HepG2 (cell line): ENCODE measurements around the gene MSI2. TPM values are rescaled to one million over a fixed set of nuclear protein-coding genes. Genes with fewer than 3 reads are reported as not detected.

ENCODE experiments used
- ATAC-seq: fragments of 200-7000 bp; cut with Tn5 transposase; 3 replicates; pipeline ENCODE4 v1.9.1; 2020; ENCODE audit warnings: mild to moderate bottlenecking, moderate library complexity
- BruUV-seq: library from RNA; stranded (reverse); fragments of 400-500 nt; replicated peaks from 2 replicates; lab custom pipeline; 2021; lab: Mats Ljungman, UMichigan
- CTCF ChIA-PET: fragments of 300-600 bp; formaldehyde crosslinking; extraction: SDS; loops from one replicate; lab custom pipeline; 2021; ENCODE audit warnings: low total read pairs, inconsistent platforms, low intra/inter-chr PET ratio; lab: Yijun Ruan, JAX
- POLR2A ChIA-PET: fragments of 350-600 bp; sonication (Branson Sonifier 250); formaldehyde crosslinking; loops from one replicate; lab custom pipeline; 2020; ENCODE audit warnings: antibody characterized with exemption, inconsistent platforms; lab: Yijun Ruan, JAX
- DNase-seq: peaks from one replicate; pipeline ENCODE4 v3.0.0-alpha.2; 2015; ENCODE audit warnings: low spot score
- FAIRE-seq: peaks from 3 replicates; lab custom pipeline; 2011; peaks lifted over from hg19 to GRCh38; lab: Jason Lieb, UNC
- H2AFZ ChIP-seq: one replicate; pipeline ENCODE4 v1.6.1; 2011; ENCODE audit warnings: low read length, inconsistent platforms
- H3K27ac ChIP-seq: fragments of 300-600 bp; 3 replicates; pipeline ENCODE4 v1.8.0; 2011; ENCODE audit warnings: mixed run types, mild to moderate bottlenecking, mixed read lengths, low read length, inconsistent platforms; ENCODE audit not compliant: insufficient read depth; ENCODE audit errors: extremely low read length
- H3K27me3 ChIP-seq, 2 experiments: fragments of 200-600 bp in 1 of 2; 2 replicates in 1 of 2; 3 replicates in 1 of 2; pipeline versions ENCODE4 v1.6.0 to v1.8.0; 2011; ENCODE audit warnings: low read length in 2 of 2, mild to moderate bottlenecking in 2 of 2, moderate library complexity in 2 of 2, inconsistent platforms in 1 of 2; ENCODE audit not compliant: insufficient read depth in 2 of 2, control insufficient read depth in 1 of 2
- H3K36me3 ChIP-seq, 2 experiments: fragments of 200-600 bp in 1 of 2; replicated peaks in 1 of 2; 2 replicates in 1 of 2; 3 replicates in 1 of 2; pipeline versions ENCODE4 v1.5.1 to v1.8.0; 2011; ENCODE audit warnings: low read length in 2 of 2, inconsistent platforms in 1 of 2; ENCODE audit not compliant: insufficient read depth in 2 of 2, control insufficient read depth in 1 of 2
- H3K4me1 ChIP-seq: 2 replicates; pipeline ENCODE4 v1.5.1; 2012; ENCODE audit warnings: low read length, inconsistent platforms; ENCODE audit not compliant: insufficient read depth
- H3K4me2 ChIP-seq: 2 replicates; pipeline ENCODE4 v1.6.0; 2011; ENCODE audit warnings: low read depth, low read length, inconsistent platforms
- H3K4me3 ChIP-seq, 3 experiments: fragments of 200-600 bp in 1 of 3; sonication (generic), shearing (Covaris generic) in 1 of 3; replicated peaks in 1 of 3; 2 replicates each; pipeline ENCODE4 v1.5.1; 2011 to 2016; ENCODE audit warnings: low read length in 3 of 3, inconsistent platforms in 2 of 3, low read depth in 2 of 3, mild to moderate bottlenecking in 2 of 3, control low read depth in 1 of 3, mixed read lengths in 1 of 3; ENCODE audit not compliant: insufficient read depth in 1 of 3
- H3K79me2 ChIP-seq: one replicate; pipeline ENCODE4 v1.6.1; 2011; ENCODE audit warnings: low read length, inconsistent platforms; ENCODE audit not compliant: insufficient read depth
- H3K9ac ChIP-seq: 2 replicates; pipeline ENCODE4 v1.6.0; 2011; ENCODE audit warnings: mild to moderate bottlenecking, low read depth, low read length, inconsistent platforms; ENCODE audit not compliant: insufficient read depth
- H3K9me3 ChIP-seq: 2 replicates; pipeline ENCODE4 v1.5.1; 2012; ENCODE audit warnings: mild to moderate bottlenecking, low read length
- H4K20me1 ChIP-seq: 2 replicates; pipeline ENCODE4 v1.6.0; 2011; ENCODE audit warnings: inconsistent platforms, mild to moderate bottlenecking, low read length, moderate library complexity; ENCODE audit not compliant: insufficient read depth
- ARID4A ChIP-seq: sonication (generic); formaldehyde crosslinking; IDR thresholded peaks from 2 replicates; pipeline ENCODE4 v1.5.0; 2020; ENCODE audit warnings: mild to moderate bottlenecking, missing genetic modification reagents, borderline replicate concordance
- CCDC6 ChIP-seq: sonication (generic); formaldehyde crosslinking; IDR thresholded peaks from 2 replicates; pipeline ENCODE4 v1.8.1; 2022; ENCODE audit warnings: mild to moderate bottlenecking, missing genetic modification reagents, moderate library complexity
- EHMT2 ChIP-seq: fragments of 200-600 bp; sonication (generic); IDR thresholded peaks from 2 replicates; pipeline ENCODE4 v1.7.0; 2017; ENCODE audit warnings: antibody characterized with exemption, low read depth, low read length, borderline replicate concordance
- EP300 ChIP-seq, 3 experiments: sonication (generic) in 1 of 3; formaldehyde crosslinking in 1 of 3; IDR thresholded peaks; 2 replicates each; pipeline versions ENCODE4 v1.5.1 to v1.6.1; 2011 to 2020; ENCODE audit warnings: low read depth in 2 of 3, low read length in 2 of 3, borderline replicate concordance in 1 of 3, improper control_type of control experiment in 1 of 3, mild to moderate bottlenecking in 1 of 3, missing genetic modification reagents in 1 of 3, moderate library complexity in 1 of 3
- FOSL2 ChIP-seq: sonication (generic); formaldehyde crosslinking; IDR thresholded peaks from 2 replicates; pipeline ENCODE4 v1.4.0; 2020; ENCODE audit warnings: missing genetic modification reagents
- FOXO1 ChIP-seq: sonication (generic); formaldehyde crosslinking; IDR thresholded peaks from 2 replicates; pipeline ENCODE4 v1.4.0; 2020; ENCODE audit warnings: missing genetic modification reagents
- MAZ ChIP-seq, 2 experiments: sonication (generic) in 1 of 2; formaldehyde crosslinking in 1 of 2; IDR thresholded peaks; 2 replicates each; pipeline versions ENCODE4 v1.5.0 to v1.6.1; 2012 to 2020; ENCODE audit warnings: low read depth in 2 of 2, mild to moderate bottlenecking in 2 of 2, borderline replicate concordance in 1 of 2, improper control_type of control experiment in 1 of 2, low read length in 1 of 2, missing genetic modification reagents in 1 of 2, moderate library complexity in 1 of 2
- NFE2L2 ChIP-seq: fragments of 150-350 bp; IDR thresholded peaks from 2 replicates; pipeline ENCODE4 v1.6.1; 2014; ENCODE audit warnings: low read length
- NFKBIZ ChIP-seq: IDR thresholded peaks from 2 replicates; pipeline ENCODE4 v1.6.1; 2018; ENCODE audit warnings: missing genetic modification reagents, missing compliant biosample characterization
- PHF20 ChIP-seq: sonication (generic); formaldehyde crosslinking; IDR thresholded peaks from 2 replicates; pipeline ENCODE4 v1.5.0; 2020; ENCODE audit warnings: mild to moderate bottlenecking, missing genetic modification reagents
- RARA ChIP-seq: IDR thresholded peaks from 2 replicates; pipeline ENCODE4 v1.6.1; 2016; ENCODE audit warnings: missing genetic modification reagents, missing compliant biosample characterization
- TEAD3 ChIP-seq: optimal IDR thresholded peaks from 2 replicates; pipeline ENCODE3; 2016; ENCODE audit warnings: borderline replicate concordance
- ZNF17 ChIP-seq: sonication (generic); formaldehyde crosslinking; IDR thresholded peaks from 2 replicates; pipeline ENCODE4 v1.5.0; 2020; ENCODE audit warnings: mild to moderate bottlenecking, missing genetic modification reagents
- ZNF747 ChIP-seq: sonication (generic); formaldehyde crosslinking; IDR thresholded peaks from 2 replicates; pipeline ENCODE4 v1.8.1; 2023; ENCODE audit warnings: missing genetic modification reagents, mild to moderate bottlenecking, borderline replicate concordance
- ZNF777 ChIP-seq: sonication (generic); formaldehyde crosslinking; IDR thresholded peaks from 2 replicates; pipeline ENCODE4 v1.4.0; 2020; ENCODE audit warnings: missing genetic modification reagents
- WGBS: methylation state at CpG from one replicate; pipeline ENCODE4 v1.1.6; 2017; ENCODE audit warnings: low lambda C conversion rate; 5-methylcytosine and 5-hydroxymethylcytosine counted together
- in situ Hi-C: cut with HindIII; loops from 2 replicates; pipeline ENCODE4 v1.10.0; 2017; ENCODE audit warnings: low pct_unique_long_range_greater_than_20kb; ENCODE audit not compliant: extremely low pct_ligation_motif_present
- intact Hi-C: fragments of 100-400 bp; cut with micrococcal nuclease; formaldehyde crosslinking; loops from one replicate; pipeline ENCODE4 v1.10.0; 2022; ENCODE audit not compliant: unreplicated experiment
- polyA plus RNA-seq, 8 experiments: library from polyadenylated mRNA; depleted of rRNA in 3 of 8; stranded (reverse) in 7 of 8; unstranded in 1 of 8; fragments of >200 nt; fragmentation: Illumina TruSeq in 4 of 8; extraction: Trizol in 4 of 8; gene quantifications; 2 replicates each; pipeline versions ENCODE4 v1.2.1 to v1.2.3, GENCODE V29; 2011 to 2016; ENCODE audit warnings: low read depth in 4 of 8, missing spikeins in 1 of 8, mixed read lengths in 1 of 8; ENCODE audit not compliant: insufficient read depth in 1 of 8
- total RNA-seq, 5 experiments: library from RNA; depleted of rRNA; stranded (reverse); fragments of >200 nt; fragmentation: Illumina TruSeq; extraction: Trizol; gene quantifications; 2 replicates each; pipeline ENCODE4 v1.2.3, GENCODE V29; 2016; ENCODE audit warnings: low read depth in 1 of 5

The MSI2 gene
- total and polyA plus RNA-seq, 2 of the 13 experiments (the other 11 are each of a cell fraction or from before 2014, with no cell fraction given), result 77.5 to 78.4 TPM

GRCh38 chr17:57366558-57367351 lies 110.4 kb downstream of the MSI2 start:
- BruUV-seq, result no TSS peak
- ChIA-PET POLR2A (interaction anchor here (1.4 kb wide), 1 partner anchor 41 kb away, joined by 6 read pairs; no protein-coding TSS in a partner anchor), CTCF (no interaction called here)
- DNase-seq (peak; percentile 75), ATAC-seq (peak; percentile 56), FAIRE-seq (peak; percentile 58)
- H3K27ac ChIP-seq, result peak overlapping the region; percentile 39
- in situ Hi-C loops, result no loop called here
- H3K9me3 ChIP-seq, result no peaks in the 10 kb centered on the region
- no peak overlapping the region for H3K4me2 ChIP-seq
- H3K4me1 ChIP-seq, result peaks cover 68% of the 10 kb centered on the region
- no peak overlapping the region for H3K4me3 ChIP-seq
- H2AFZ ChIP-seq, result no peak overlapping the region
- WGBS, result 69% methylated on average over 13 of the region's 13 CpGs
- 0 out of 2 replicates have a peak overlapping the region, but pooled peaks have one; percentile 16 for H3K9ac ChIP-seq
- H4K20me1 ChIP-seq, result no peaks in the 10 kb centered on the region; the same call in 1 of the 2 replicates
- intact Hi-C loops, result loop anchor here (5.0 kb wide), 1 partner anchor 76 kb away; no protein-coding TSS in a partner anchor
- peaks cover 2 to 11% of the 10 kb centered on the region in 2 experiments; a peak in 2 of 5 replicates for H3K36me3 ChIP-seq
- H3K79me2 ChIP-seq, result peaks cover 41% of the 10 kb centered on the region
- no peaks in the 10 kb centered on the region for H3K27me3 ChIP-seq
- TF ChIP-seq TEAD3 (CRISPR knock-in tag) (peak; percentile 22), PHF20 (no peak), CCDC6 (CRISPR knock-in tag) (0 out of 2 replicates have a peak, but pooled peaks have one; percentile 31), ZNF777 (CRISPR knock-in tag) (no peak), FOXO1 (peak; percentile 52; the same call in 1 of the 2 replicates), ARID4A (CRISPR knock-in tag) (0 out of 2 replicates have a peak, but pooled peaks have one; percentile 9), EHMT2 (no peak), MAZ (IDR thresholded peaks at IDR 0.05; ENCODE audit: borderline replicate concordance, low read depth, low read length) (no peak), MAZ (CRISPR knock-in tag; IDR thresholded peaks at IDR 0.05; ENCODE audit: low read depth) (no peak), NFKBIZ (CRISPR knock-in tag) (peak; percentile 41; the same call in 1 of the 2 replicates), NFE2L2 (peak; percentile 18; the same call in 1 of the 2 replicates), RARA (peak; percentile 25; the same call in 1 of the 2 replicates), FOSL2 (CRISPR knock-in tag) (peak; percentile 23; the same call in 1 of the 2 replicates), ZNF747 (CRISPR knock-in tag) (no peak), EP300 (IDR thresholded peaks at IDR 0.05; ENCODE audit: low read depth in 2 of 2, low read length in 2 of 2) (peak in 1 of 2 experiments; percentile 32; a peak in 1 of 4 replicates), EP300 (CRISPR knock-in tag; IDR thresholded peaks at IDR 0.05; ENCODE audit: borderline replicate concordance) (peak; percentile 27; the same call in 1 of the 2 replicates), ZNF17 (no peak)
